Measurements from ENCODE around the gene NCAM2. TPM values are rescaled to one million over a fixed set of nuclear protein-coding genes. Genes with fewer than 3 reads are reported as not detected.

NCAM2 gene
- total RNA-seq, 4 donors from 2014 or later, result 4.2 to 7.5 (median 4.9) TPM

DNA sequence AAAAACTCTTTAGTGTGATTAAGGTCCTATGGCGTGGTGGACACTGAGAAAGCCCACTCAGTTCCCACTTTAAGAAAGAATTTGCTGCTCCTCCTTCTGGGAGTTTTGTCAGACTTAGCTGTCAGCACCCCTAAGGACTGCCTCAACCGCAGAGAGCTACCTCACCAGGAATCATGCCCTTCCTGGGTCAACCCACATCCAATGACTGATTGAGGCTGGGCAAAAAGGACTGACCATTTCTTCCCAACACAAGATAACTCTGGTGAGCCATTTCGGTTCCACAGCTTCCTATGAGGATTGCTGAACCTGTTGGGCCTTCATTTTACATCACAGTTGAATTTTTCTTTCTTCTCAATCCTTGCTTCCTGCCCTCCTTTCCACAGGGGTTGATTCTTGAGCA lies 197.9 kb downstream of the NCAM2 start:
- no peak for DNase-seq (ENCODE audit: extremely low spot score)
- 82% methylated on average over 3 of the region's 3 CpGs for WGBS
- no peak for TF ChIP-seq POLR2AphosphoS5 (IDR thresholded peaks at IDR 0.05)
- no peak for TF ChIP-seq EP300 (IDR thresholded peaks at IDR 0.05)
- TF ChIP-seq POLR2A (IDR thresholded peaks at IDR 0.05; ENCODE audit: low read depth), result no peak
- TF ChIP-seq, protein P1, sequence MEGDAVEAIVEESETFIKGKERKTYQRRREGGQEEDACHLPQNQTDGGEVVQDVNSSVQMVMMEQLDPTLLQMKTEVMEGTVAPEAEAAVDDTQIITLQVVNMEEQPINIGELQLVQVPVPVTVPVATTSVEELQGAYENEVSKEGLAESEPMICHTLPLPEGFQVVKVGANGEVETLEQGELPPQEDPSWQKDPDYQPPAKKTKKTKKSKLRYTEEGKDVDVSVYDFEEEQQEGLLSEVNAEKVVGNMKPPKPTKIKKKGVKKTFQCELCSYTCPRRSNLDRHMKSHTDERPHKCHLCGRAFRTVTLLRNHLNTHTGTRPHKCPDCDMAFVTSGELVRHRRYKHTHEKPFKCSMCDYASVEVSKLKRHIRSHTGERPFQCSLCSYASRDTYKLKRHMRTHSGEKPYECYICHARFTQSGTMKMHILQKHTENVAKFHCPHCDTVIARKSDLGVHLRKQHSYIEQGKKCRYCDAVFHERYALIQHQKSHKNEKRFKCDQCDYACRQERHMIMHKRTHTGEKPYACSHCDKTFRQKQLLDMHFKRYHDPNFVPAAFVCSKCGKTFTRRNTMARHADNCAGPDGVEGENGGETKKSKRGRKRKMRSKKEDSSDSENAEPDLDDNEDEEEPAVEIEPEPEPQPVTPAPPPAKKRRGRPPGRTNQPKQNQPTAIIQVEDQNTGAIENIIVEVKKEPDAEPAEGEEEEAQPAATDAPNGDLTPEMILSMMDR (IDR thresholded peaks at IDR 0.05), result no peak
- H3K9me3 ChIP-seq, result no peaks in the 10 kb centered on the region
- peaks cover 0 to 20% (median 8%) of the 10 kb centered on the region in 4 donors for H3K4me1 ChIP-seq
- no peak overlapping the region for H3K4me3 ChIP-seq
- H3K27ac ChIP-seq (replicated peaks in 1 of 4), result no peak overlapping the region
- intact Hi-C loops (cut with DNase I), result no loop called here
- no peaks in the 10 kb centered on the region for H3K36me3 ChIP-seq
- H3K27me3 ChIP-seq, result no peaks in the 10 kb centered on the region

DNA sequence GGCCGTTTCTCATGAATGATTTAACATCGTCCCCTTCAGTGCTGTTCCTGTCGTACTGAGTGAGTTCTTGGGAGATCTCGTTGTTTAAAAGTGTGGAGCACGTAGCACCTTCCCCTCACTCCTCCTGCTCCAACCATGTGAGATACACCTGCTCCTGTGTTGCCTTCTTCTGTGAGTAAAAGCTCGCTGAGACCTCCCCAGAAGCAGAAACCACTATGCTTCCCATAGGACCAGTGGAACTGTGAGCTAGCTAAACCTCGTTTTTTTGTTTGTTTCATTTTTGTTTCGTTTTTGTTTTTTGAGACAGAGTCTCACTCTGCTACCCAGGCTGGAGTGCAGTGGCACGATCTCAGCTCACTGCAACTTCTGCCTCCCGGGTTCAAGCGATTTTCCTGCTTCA lies 198.6 kb downstream of the NCAM2 start:
- intact Hi-C loops (cut with DNase I), result no loop called here
- Histone ChIP-seq H3K4me1 (peaks cover 2 to 22% (median 11%) of the 10 kb centered on the region in 4 donors), H3K36me3 (no peaks in the 10 kb centered on the region), H3K27ac (replicated peaks in 1 of 4) (no peak overlapping the region), H3K4me3 (no peak overlapping the region), H3K9me3 (no peaks in the 10 kb centered on the region), H3K27me3 (no peaks in the 10 kb centered on the region)
- TF ChIP-seq POLR2AphosphoS5 (IDR thresholded peaks at IDR 0.05) (no peak), EP300 (IDR thresholded peaks at IDR 0.05) (no peak), POLR2A (IDR thresholded peaks at IDR 0.05; ENCODE audit: low read depth) (no peak)
- TF ChIP-seq, protein P1 (IDR thresholded peaks at IDR 0.05), result no peak
- DNase-seq (ENCODE audit: extremely low spot score), result no peak
- WGBS, result 90% methylated on average over 11 of the region's 11 CpGs

DNA sequence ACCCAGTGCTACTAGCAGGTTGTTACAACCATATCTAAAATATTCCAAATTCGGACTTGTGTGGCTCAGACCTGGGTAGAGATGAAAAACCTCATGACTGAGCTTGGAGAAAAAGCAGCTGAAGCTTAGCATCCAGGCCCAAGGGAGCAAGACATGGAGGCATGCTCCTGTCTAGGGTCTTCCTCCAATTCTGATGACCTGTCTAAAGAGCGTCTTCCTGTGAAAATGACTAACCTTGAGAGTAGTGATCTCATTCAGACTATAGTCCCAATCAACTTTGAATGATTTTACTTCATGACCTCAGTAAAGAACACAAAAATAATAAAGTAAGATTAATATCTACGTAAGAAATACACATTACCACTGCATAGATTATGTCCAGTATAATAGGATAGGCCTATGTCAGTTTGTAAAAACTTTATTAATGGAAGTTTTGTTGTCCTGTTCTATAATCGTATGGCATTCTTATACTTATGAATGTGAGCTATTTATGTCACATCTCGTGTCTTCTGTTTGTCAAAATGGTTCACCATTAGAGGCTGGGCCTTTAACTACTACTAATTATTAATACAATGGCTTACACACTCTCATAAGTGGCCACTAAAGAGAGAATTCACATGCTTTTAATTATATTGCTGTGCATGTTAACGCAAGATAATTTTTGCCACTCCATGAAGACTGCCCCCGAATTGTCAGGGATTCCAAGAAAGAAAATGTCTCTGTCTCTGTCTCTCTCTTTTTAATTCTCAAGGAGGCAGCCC lies 201.3 kb downstream of the NCAM2 start:
- Histone ChIP-seq H3K27ac (replicated peaks in 1 of 4) (peak overlapping the region; percentile 40 to 67 (median 51)), H3K9me3 (no peaks in the 10 kb centered on the region), H3K4me3 (no peak overlapping the region), H3K27me3 (no peaks in the 10 kb centered on the region), H3K4me1 (peaks cover 2 to 22% (median 11%) of the 10 kb centered on the region in 4 donors), H3K36me3 (no peaks in the 10 kb centered on the region)
- 84% methylated on average over 7 of the region's 7 CpGs for WGBS
- intact Hi-C loops (cut with DNase I), result no loop called here
- TF ChIP-seq POLR2AphosphoS5 (IDR thresholded peaks at IDR 0.05) (no peak), POLR2A (IDR thresholded peaks at IDR 0.05; ENCODE audit: low read depth) (no peak), EP300 (IDR thresholded peaks at IDR 0.05) (no peak)
- TF ChIP-seq, protein P1 (IDR thresholded peaks at IDR 0.05), result no peak
- no peak for DNase-seq (ENCODE audit: extremely low spot score)

DNA sequence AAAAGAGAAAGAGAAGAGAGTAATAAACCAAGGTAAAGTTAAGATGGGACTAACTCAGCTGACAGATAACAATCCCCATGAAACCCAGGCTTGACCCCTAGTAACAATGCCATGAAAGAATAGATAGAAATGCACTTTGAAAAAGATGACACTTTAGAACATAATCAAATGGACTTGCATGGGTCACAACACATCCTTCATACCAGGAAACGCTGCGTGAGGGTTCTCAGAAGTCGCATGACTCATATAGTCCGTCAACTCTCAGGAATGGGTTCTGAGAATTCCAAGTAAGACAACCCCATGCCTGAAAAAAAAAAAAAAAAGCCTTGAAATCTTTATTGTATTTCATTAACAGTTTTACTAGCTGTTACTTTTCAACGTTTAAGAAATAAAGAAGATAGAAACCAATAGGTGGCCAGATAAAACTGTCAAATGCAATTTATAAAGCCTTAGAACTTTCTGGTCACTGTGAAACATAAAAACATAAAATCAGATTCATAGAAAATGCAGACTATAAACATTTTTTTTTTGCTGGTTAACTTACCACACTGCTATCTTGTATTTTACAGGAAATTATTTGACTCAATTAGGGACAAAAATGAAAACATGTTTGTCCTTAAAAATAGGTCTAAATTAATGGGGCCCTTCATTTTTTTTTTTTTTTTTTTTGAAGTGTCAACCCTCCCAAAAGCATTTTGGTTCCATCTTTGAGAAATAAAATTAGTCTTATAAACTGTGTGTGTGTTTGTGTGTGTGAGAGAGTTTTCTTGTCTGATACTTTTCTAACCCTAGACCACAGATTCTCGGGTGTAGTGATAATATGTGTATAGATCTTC lies 202.1 kb downstream of the NCAM2 start:
- H3K36me3 ChIP-seq, result no peaks in the 10 kb centered on the region
- peak overlapping the region; percentile 17 to 39 (median 30) for H3K4me3 ChIP-seq
- H3K9me3 ChIP-seq, result no peaks in the 10 kb centered on the region
- 38% methylated on average over 6 of the region's 6 CpGs for WGBS
- no peaks in the 10 kb centered on the region for H3K27me3 ChIP-seq
- TF ChIP-seq POLR2AphosphoS5 (IDR thresholded peaks at IDR 0.05) (peak; percentile 23 to 69), EP300 (IDR thresholded peaks at IDR 0.05) (peak; percentile 58), POLR2A (IDR thresholded peaks at IDR 0.05; ENCODE audit: low read depth) (no peak)
- TF ChIP-seq, protein P1 (IDR thresholded peaks at IDR 0.05), result no peak
- peak overlapping the region; percentile 40 to 67 (median 51) for H3K27ac ChIP-seq (replicated peaks in 1 of 4)
- peaks cover 2 to 22% (median 11%) of the 10 kb centered on the region in 4 donors for H3K4me1 ChIP-seq
- intact Hi-C loops (cut with DNase I), result no loop called here
- no peak for DNase-seq (ENCODE audit: extremely low spot score)

All from esophagus muscularis mucosa (tissue), 4 donors.